WTC11 (cell line): ENCODE data around the gene GRAMD4. TPM values are rescaled to one million over a fixed set of nuclear protein-coding genes. Genes with fewer than 3 reads are reported as not detected.

ENCODE experiments used
- ATAC-seq: fragments of 200-7000 bp; cut with Tn5 transposase; 2 replicates; pipeline ENCODE4 v1.10.0; 2021; ENCODE audit warnings: mild to moderate bottlenecking, moderate library complexity
- CTCF ChIA-PET: fragments of 300-600 bp; sonication (Branson Sonifier 250); formaldehyde crosslinking; loops from one replicate; lab custom pipeline; 2021; ENCODE audit warnings: antibody characterized with exemption; lab: Charles Lee
- POLR2A ChIA-PET: fragments of 350-600 bp; sonication (Branson Sonifier 250); formaldehyde crosslinking; loops from one replicate; lab custom pipeline; 2021; ENCODE audit warnings: antibody characterized with exemption; lab: Charles Lee
- DNase-seq: peaks from one replicate; pipeline ENCODE4 v3.0.0; 2021; ENCODE audit warnings: low spot score
- H3K27ac Mint-ChIP-seq: 2 replicates; pipeline ENCODE4 v1.8.0; 2021; ENCODE audit warnings: mixed read lengths
- H3K27me3 Mint-ChIP-seq: 2 replicates; pipeline ENCODE4 v1.8.0; 2021; ENCODE audit warnings: low read depth, mild to moderate bottlenecking, moderate library complexity, mixed read lengths
- H3K36me3 Mint-ChIP-seq: 2 replicates; pipeline ENCODE4 v1.8.0; 2021; ENCODE audit warnings: mixed read lengths
- H3K4me1 Mint-ChIP-seq: 2 replicates; pipeline ENCODE4 v1.8.0; 2022; ENCODE audit warnings: mixed read lengths
- H3K4me3 Mint-ChIP-seq: 2 replicates; pipeline ENCODE4 v1.8.0; 2021; ENCODE audit warnings: mild to moderate bottlenecking, moderate library complexity, mixed read lengths
- H3K9me3 Mint-ChIP-seq: 2 replicates; pipeline ENCODE4 v1.8.0; 2021; ENCODE audit warnings: mixed read lengths
- CTCF ChIP-seq: fragments of 200-600 bp; IDR thresholded peaks from 2 replicates; pipeline ENCODE4 v1.8.0; 2022; ENCODE audit warnings: antibody characterized with exemption
- EMX1 ChIP-seq: fragments of 250-450 bp; sonication (Bioruptor Pico); IDR thresholded peaks from 2 replicates; pipeline ENCODE4 v1.8.0; 2021; ENCODE audit warnings: mild to moderate bottlenecking
- GRHL2 ChIP-seq: fragments of 250-450 bp; sonication (Bioruptor Pico); IDR thresholded peaks from 2 replicates; pipeline ENCODE4 v1.8.0; 2022; ENCODE audit warnings: mild to moderate bottlenecking, moderate library complexity; ENCODE audit not compliant: insufficient replicate concordance, severe bottlenecking
- GTF2I ChIP-seq: fragments of 250-450 bp; sonication (Bioruptor Pico); conservative IDR thresholded peaks from 2 replicates; pipeline ENCODE4 v1.4.0; 2021; ENCODE audit warnings: mild to moderate bottlenecking
- NFYB ChIP-seq: sonication (generic); formaldehyde crosslinking; conservative IDR thresholded peaks from 2 replicates; pipeline ENCODE4 v1.8.0; 2022; ENCODE audit warnings: low read depth, missing genetic modification reagents
- NR3C1 ChIP-seq: sonication (generic); formaldehyde crosslinking; conservative IDR thresholded peaks from 2 replicates; pipeline ENCODE4 v1.8.1; 2023; ENCODE audit warnings: low read depth, mild to moderate bottlenecking, missing genetic modification reagents
- SP1 ChIP-seq: sonication (generic); formaldehyde crosslinking; conservative IDR thresholded peaks from 2 replicates; pipeline ENCODE4 v1.8.1; 2022; ENCODE audit warnings: missing genetic modification reagents
- TP53 ChIP-seq: sonication (generic); formaldehyde crosslinking; IDR thresholded peaks from 2 replicates; pipeline ENCODE4 v1.8.1; 2023; ENCODE audit warnings: mild to moderate bottlenecking, missing genetic modification reagents
- ZNF232 ChIP-seq: sonication (generic); formaldehyde crosslinking; IDR thresholded peaks from 2 replicates; pipeline ENCODE4 v1.8.0; 2022; ENCODE audit warnings: mild to moderate bottlenecking, missing genetic modification reagents
- ZNF317 ChIP-seq: sonication (generic); formaldehyde crosslinking; IDR thresholded peaks from 2 replicates; pipeline ENCODE4 v1.8.1; 2023; ENCODE audit warnings: low read depth, mild to moderate bottlenecking, moderate library complexity, missing genetic modification reagents, borderline replicate concordance
- ZNF416 ChIP-seq: fragments of 250-450 bp; sonication (Bioruptor Pico); IDR thresholded peaks from 2 replicates; pipeline ENCODE4 v1.9.0; 2021; ENCODE audit warnings: mild to moderate bottlenecking, inconsistent platforms
- ZNF423 ChIP-seq: fragments of 250-450 bp; sonication (Bioruptor Pico); IDR thresholded peaks from 2 replicates; pipeline ENCODE4 v2.1.2; 2022; ENCODE audit warnings: mild to moderate bottlenecking, moderate library complexity
- total RNA-seq: library from RNA; stranded (reverse); gene quantifications from 3 replicates; pipeline ENCODE4 v1.2.3, GENCODE V29; 2021
- TF ChIP-seq, protein P1 (sequence below): fragments of 250-450 bp; sonication (Bioruptor Pico); IDR thresholded peaks from 2 replicates; pipeline ENCODE4 v2.1.2; 2022; ENCODE audit warnings: mild to moderate bottlenecking, moderate library complexity
- TF ChIP-seq, protein P2 (sequence below): sonication (generic); formaldehyde crosslinking; IDR thresholded peaks from 2 replicates; pipeline ENCODE4 v1.8.1; 2022; ENCODE audit warnings: low read depth, mild to moderate bottlenecking, moderate library complexity, missing genetic modification reagents, borderline replicate concordance
- TF ChIP-seq, protein P3 (sequence below): sonication (generic); formaldehyde crosslinking; IDR thresholded peaks from 2 replicates; pipeline ENCODE4 v1.8.1; 2023; ENCODE audit warnings: mild to moderate bottlenecking, missing genetic modification reagents
- TF ChIP-seq, protein P4 (sequence below): sonication (generic); formaldehyde crosslinking; IDR thresholded peaks from 2 replicates; pipeline ENCODE4 v1.8.0; 2022; ENCODE audit warnings: missing genetic modification reagents

The GRAMD4 gene
- total RNA-seq, 1 experiment from 2014 or later = 41.0 TPM

DNA sequence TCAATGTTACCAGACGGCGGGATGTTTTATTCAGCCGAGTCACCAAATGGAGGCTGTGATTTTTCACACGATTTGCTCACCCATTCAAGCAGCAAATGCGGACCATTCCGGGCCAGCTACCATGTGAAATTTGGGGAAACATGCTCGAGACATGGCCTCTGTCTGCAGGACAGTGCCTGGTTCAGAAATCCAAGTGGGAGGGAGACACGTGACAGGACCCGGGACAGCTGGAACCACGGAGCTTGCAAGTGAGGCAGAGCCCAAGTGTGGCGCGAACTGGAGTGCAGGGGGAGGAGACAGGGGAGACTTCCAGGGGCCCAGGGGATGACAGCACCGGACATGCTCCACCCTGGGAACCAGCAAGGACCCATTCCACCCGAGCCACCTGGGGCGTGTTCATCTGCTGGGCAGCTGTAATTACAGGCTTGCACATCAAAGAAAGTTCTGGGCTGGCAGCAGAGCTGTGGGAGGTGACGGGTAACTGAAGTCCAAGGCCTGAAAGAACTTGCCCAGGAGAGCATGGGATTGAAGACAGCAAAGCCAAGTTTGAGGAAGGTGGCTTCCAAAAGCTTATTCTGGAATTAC lies 101.4 kb downstream of the GRAMD4 start:
- no peak overlapping the region for H3K27ac Mint-ChIP-seq
- no peak for ATAC-seq

DNA sequence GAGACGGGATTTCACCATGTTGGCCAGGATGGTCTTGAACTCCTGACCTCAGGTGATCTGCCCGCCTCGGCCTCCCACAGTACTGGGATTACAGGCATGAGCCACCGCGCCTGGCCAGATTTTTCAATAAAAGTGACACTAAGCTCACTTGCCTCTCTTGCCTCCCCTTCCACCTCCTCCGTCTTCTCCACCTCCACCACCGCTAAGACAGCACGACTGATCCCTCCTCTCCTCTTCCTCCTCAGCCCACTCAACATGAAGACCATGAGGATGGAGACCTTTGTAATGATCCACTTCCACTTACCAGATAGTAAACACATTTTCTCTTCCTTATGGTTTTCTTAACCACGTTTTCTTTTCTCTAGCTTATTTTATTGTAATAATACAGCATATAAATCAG lies 103.7 kb downstream of the GRAMD4 start:
- CTCF ChIA-PET = no interaction called here
- POLR2A ChIA-PET = interaction anchor here (0.6 kb wide), 1 partner anchor 39 kb away, joined by 3 read pairs; the partner anchor contains the start of gene TBC1D22A
- no peak for DNase-seq
- Mint-ChIP-seq H3K36me3 (peaks cover 22% of the 10 kb centered on the region), H3K27ac (no peak overlapping the region), H3K4me3 (no peak overlapping the region), H3K9me3 (no peaks in the 10 kb centered on the region), H3K4me1 (0 out of 2 replicates have a peak, but pooled peaks cover 6% of the 10 kb centered on the region), H3K27me3 (no peaks in the 10 kb centered on the region)
- TF ChIP-seq EMX1 (CRISPR knock-in tag) = no peak
- TF ChIP-seq CTCF = no peak
- TF ChIP-seq SP1 (CRISPR knock-in tag) = no peak
- TF ChIP-seq, protein P1, sequence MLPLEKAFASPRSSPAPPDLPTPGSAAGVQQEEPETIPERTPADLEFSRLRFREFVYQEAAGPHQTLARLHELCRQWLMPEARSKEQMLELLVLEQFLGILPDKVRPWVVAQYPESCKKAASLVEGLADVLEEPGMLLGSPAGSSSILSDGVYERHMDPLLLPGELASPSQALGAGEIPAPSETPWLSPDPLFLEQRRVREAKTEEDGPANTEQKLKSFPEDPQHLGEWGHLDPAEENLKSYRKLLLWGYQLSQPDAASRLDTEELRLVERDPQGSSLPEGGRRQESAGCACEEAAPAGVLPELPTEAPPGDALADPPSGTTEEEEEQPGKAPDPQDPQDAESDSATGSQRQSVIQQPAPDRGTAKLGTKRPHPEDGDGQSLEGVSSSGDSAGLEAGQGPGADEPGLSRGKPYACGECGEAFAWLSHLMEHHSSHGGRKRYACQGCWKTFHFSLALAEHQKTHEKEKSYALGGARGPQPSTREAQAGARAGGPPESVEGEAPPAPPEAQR (CRISPR knock-in tag) = no peak
- TF ChIP-seq NR3C1 (CRISPR knock-in tag) = no peak
- no peak for TF ChIP-seq GRHL2
- TF ChIP-seq ZNF232 (CRISPR knock-in tag) = no peak
- TF ChIP-seq, protein P2, sequence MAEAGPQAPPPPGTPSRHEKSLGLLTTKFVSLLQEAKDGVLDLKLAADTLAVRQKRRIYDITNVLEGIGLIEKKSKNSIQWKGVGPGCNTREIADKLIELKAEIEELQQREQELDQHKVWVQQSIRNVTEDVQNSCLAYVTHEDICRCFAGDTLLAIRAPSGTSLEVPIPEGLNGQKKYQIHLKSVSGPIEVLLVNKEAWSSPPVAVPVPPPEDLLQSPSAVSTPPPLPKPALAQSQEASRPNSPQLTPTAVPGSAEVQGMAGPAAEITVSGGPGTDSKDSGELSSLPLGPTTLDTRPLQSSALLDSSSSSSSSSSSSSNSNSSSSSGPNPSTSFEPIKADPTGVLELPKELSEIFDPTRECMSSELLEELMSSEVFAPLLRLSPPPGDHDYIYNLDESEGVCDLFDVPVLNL (CRISPR knock-in tag) = no peak
- TF ChIP-seq ZNF317 = no peak
- TF ChIP-seq, protein P3, sequence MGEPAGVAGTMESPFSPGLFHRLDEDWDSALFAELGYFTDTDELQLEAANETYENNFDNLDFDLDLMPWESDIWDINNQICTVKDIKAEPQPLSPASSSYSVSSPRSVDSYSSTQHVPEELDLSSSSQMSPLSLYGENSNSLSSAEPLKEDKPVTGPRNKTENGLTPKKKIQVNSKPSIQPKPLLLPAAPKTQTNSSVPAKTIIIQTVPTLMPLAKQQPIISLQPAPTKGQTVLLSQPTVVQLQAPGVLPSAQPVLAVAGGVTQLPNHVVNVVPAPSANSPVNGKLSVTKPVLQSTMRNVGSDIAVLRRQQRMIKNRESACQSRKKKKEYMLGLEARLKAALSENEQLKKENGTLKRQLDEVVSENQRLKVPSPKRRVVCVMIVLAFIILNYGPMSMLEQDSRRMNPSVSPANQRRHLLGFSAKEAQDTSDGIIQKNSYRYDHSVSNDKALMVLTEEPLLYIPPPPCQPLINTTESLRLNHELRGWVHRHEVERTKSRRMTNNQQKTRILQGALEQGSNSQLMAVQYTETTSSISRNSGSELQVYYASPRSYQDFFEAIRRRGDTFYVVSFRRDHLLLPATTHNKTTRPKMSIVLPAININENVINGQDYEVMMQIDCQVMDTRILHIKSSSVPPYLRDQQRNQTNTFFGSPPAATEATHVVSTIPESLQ = no peak
- TF ChIP-seq GTF2I (CRISPR knock-in tag) = no peak
- TF ChIP-seq, protein P4, sequence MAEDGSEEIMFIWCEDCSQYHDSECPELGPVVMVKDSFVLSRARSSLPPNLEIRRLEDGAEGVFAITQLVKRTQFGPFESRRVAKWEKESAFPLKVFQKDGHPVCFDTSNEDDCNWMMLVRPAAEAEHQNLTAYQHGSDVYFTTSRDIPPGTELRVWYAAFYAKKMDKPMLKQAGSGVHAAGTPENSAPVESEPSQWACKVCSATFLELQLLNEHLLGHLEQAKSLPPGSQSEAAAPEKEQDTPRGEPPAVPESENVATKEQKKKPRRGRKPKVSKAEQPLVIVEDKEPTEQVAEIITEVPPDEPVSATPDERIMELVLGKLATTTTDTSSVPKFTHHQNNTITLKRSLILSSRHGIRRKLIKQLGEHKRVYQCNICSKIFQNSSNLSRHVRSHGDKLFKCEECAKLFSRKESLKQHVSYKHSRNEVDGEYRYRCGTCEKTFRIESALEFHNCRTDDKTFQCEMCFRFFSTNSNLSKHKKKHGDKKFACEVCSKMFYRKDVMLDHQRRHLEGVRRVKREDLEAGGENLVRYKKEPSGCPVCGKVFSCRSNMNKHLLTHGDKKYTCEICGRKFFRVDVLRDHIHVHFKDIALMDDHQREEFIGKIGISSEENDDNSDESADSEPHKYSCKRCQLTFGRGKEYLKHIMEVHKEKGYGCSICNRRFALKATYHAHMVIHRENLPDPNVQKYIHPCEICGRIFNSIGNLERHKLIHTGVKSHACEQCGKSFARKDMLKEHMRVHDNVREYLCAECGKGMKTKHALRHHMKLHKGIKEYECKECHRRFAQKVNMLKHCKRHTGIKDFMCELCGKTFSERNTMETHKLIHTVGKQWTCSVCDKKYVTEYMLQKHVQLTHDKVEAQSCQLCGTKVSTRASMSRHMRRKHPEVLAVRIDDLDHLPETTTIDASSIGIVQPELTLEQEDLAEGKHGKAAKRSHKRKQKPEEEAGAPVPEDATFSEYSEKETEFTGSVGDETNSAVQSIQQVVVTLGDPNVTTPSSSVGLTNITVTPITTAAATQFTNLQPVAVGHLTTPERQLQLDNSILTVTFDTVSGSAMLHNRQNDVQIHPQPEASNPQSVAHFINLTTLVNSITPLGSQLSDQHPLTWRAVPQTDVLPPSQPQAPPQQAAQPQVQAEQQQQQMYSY (CRISPR knock-in tag) = no peak
- ATAC-seq = no peak

More for the DNA sequence above, 101.4 kb downstream of the GRAMD4 start:
- TF ChIP-seq TP53 (CRISPR knock-in tag) (no peak), NFYB (CRISPR knock-in tag) (no peak), GRHL2 (no peak), ZNF416 (no peak), ZNF423 (no peak)
- CTCF ChIA-PET = interaction anchor here (0.6 to 1.7 kb wide), 3 partner anchors 11 to 158 kb away, joined by 3 to 8 read pairs (median 3); no protein-coding TSS in a partner anchor
- no peak overlapping the region for H3K4me3 Mint-ChIP-seq
- H3K4me1 Mint-ChIP-seq = 0 out of 2 replicates have a peak, but pooled peaks cover 3% of the 10 kb centered on the region
- DNase-seq = no peak
- no peaks in the 10 kb centered on the region for H3K27me3 Mint-ChIP-seq
- peaks cover 39% of the 10 kb centered on the region for H3K36me3 Mint-ChIP-seq
- H3K9me3 Mint-ChIP-seq = no peaks in the 10 kb centered on the region
- POLR2A ChIA-PET = no interaction called here
